Measurements from ENCODE around the gene TYROBP.

Gene TYROBP

DNA sequence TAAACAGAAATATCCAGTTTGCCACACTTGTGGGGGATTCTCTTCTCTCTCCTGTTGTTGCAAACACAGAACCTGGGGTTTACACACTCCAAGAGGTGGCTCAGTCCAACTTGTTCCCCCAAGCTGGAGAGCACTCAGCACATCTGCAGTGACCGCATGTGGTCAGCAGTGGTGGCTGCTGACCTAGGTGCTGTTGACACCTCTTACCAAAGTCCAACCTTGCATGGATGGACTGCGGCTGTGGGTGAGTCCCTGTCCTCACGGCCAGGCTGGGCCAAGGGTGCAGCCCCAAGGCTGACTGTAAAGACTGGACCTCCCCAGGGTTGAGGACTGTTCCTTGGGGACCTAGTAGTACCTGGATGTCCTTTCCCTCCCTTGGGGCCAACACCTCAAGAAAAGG, 34.1 kb upstream of the TYROBP start:
- Histone ChIP-seq H2BK12ac (ENCODE audit: low read length) (no peak overlapping the region), H4K8ac (ENCODE audit: low read depth, low read length) (no peak overlapping the region), H3K14ac (ENCODE audit: low read length) (no peak overlapping the region), H2AK5ac (ENCODE audit: low read depth, low read length) (no peak overlapping the region), H4K91ac (ENCODE audit: low read depth, low read length, poor library complexity) (peak overlapping the region; percentile 56), H2AFZ (ENCODE audit: low read length) (no peak overlapping the region), H2BK5ac (ENCODE audit: low read length) (no peak overlapping the region), H3K4ac (ENCODE audit: low read length) (no peak overlapping the region), H2BK15ac (ENCODE audit: low read length) (no peak overlapping the region), H3K18ac (ENCODE audit: low read length) (no peak overlapping the region), H3K27me3 (ENCODE audit: control insufficient read depth in 3 of 3, insufficient read depth in 3 of 3, low read depth in 1 of 3, low read length in 3 of 3) (no peaks in the 10 kb centered on the region), H3K36me3 (replicated peaks in 1 of 2; ENCODE audit: control insufficient read depth in 2 of 2, insufficient read depth in 2 of 2, low read length in 2 of 2) (peaks cover 16 to 52% of the 10 kb centered on the region in 2 donors), H3K4me2 (ENCODE audit: insufficient read depth, low read length, poor library complexity, severe bottlenecking) (no peak overlapping the region), H3K9ac (ENCODE audit: low read depth, low read length, poor library complexity) (no peak overlapping the region), H3K9me3 (replicated peaks in 1 of 2; ENCODE audit: control insufficient read depth in 2 of 2, insufficient read depth in 1 of 2, low read depth in 1 of 2, low read length in 2 of 2) (peaks cover 0 to 1% of the 10 kb centered on the region in 2 donors), H3K27ac (replicated peaks; ENCODE audit: low read length) (no peak overlapping the region), H3K4me1 (ENCODE audit: control insufficient read depth in 2 of 2, insufficient read depth in 1 of 2, low read depth in 1 of 2, low read length in 2 of 2) (peaks cover 2 to 9% of the 10 kb centered on the region in 2 donors), H3K4me3 (ENCODE audit: low read length in 2 of 2) (peak overlapping the region in 1 of 2 donors; percentile 40), H2BK120ac (ENCODE audit: low read depth, low read length) (no peak overlapping the region), H3K23ac (ENCODE audit: low read depth, low read length, poor library complexity) (peak overlapping the region; percentile 55), H3K79me1 (ENCODE audit: low read depth, low read length) (peaks cover 16% of the 10 kb centered on the region)
- DNase-seq (ENCODE audit: low spot score) = no peak
- WGBS, 2 donors (ENCODE audit: extremely low coverage in 2 of 2, insufficient read length in 2 of 2, insufficient replicate concordance in 1 of 2) = no CpG with 5 or more reads among the region's 3 CpGs

DNA sequence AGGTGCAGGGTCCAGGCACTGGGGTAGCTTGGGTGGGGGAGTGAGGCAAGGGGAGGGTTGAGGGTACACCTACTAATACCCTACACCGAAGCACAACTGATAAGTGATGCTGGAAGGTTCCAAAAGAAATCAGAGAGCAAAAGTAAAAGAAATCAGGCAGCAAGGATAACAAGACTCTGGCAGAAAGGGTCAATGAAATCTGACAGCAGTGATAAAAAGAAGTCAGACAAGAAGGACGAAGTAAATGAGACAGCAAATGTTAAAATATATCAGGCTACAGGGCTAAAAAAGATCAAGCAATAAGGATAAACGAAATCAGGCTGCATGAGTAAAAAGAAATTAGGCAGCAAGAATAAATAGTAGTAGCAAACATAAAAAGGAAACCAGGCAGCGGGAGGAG, 32.7 kb upstream of the TYROBP start:
- Histone ChIP-seq H3K23ac (ENCODE audit: low read depth, low read length, poor library complexity) (peak overlapping the region; percentile 85), H3K14ac (ENCODE audit: low read length) (no peak overlapping the region), H4K8ac (ENCODE audit: low read depth, low read length) (no peak overlapping the region), H3K4me1 (ENCODE audit: control insufficient read depth in 2 of 2, insufficient read depth in 1 of 2, low read depth in 1 of 2, low read length in 2 of 2) (peaks cover 9 to 12% of the 10 kb centered on the region in 2 donors), H3K79me1 (ENCODE audit: low read depth, low read length) (peaks cover 18% of the 10 kb centered on the region), H2AK5ac (ENCODE audit: low read depth, low read length) (no peak overlapping the region), H3K27ac (replicated peaks; ENCODE audit: low read length) (no peak overlapping the region), H3K9ac (ENCODE audit: low read depth, low read length, poor library complexity) (no peak overlapping the region), H3K9me3 (replicated peaks in 1 of 2; ENCODE audit: control insufficient read depth in 2 of 2, insufficient read depth in 1 of 2, low read depth in 1 of 2, low read length in 2 of 2) (peaks cover 0 to 1% of the 10 kb centered on the region in 2 donors), H3K4me2 (ENCODE audit: insufficient read depth, low read length, poor library complexity, severe bottlenecking) (no peak overlapping the region), H2AFZ (ENCODE audit: low read length) (no peak overlapping the region), H4K91ac (ENCODE audit: low read depth, low read length, poor library complexity) (no peak overlapping the region), H2BK5ac (ENCODE audit: low read length) (no peak overlapping the region), H2BK12ac (ENCODE audit: low read length) (no peak overlapping the region), H3K4me3 (ENCODE audit: low read length in 2 of 2) (no peak overlapping the region), H3K4ac (ENCODE audit: low read length) (no peak overlapping the region), H3K18ac (ENCODE audit: low read length) (no peak overlapping the region), H2BK120ac (ENCODE audit: low read depth, low read length) (no peak overlapping the region), H3K36me3 (replicated peaks in 1 of 2; ENCODE audit: control insufficient read depth in 2 of 2, insufficient read depth in 2 of 2, low read length in 2 of 2) (peaks cover 16 to 52% of the 10 kb centered on the region in 2 donors), H2BK15ac (ENCODE audit: low read length) (no peak overlapping the region), H3K27me3 (ENCODE audit: control insufficient read depth in 3 of 3, insufficient read depth in 3 of 3, low read depth in 1 of 3, low read length in 3 of 3) (no peaks in the 10 kb centered on the region)
- WGBS, 2 donors (ENCODE audit: extremely low coverage in 2 of 2, insufficient read length in 2 of 2, insufficient replicate concordance in 1 of 2) = no CpG with 5 or more reads among the region's 4 CpGs
- DNase-seq (ENCODE audit: low spot score) = no peak

DNA sequence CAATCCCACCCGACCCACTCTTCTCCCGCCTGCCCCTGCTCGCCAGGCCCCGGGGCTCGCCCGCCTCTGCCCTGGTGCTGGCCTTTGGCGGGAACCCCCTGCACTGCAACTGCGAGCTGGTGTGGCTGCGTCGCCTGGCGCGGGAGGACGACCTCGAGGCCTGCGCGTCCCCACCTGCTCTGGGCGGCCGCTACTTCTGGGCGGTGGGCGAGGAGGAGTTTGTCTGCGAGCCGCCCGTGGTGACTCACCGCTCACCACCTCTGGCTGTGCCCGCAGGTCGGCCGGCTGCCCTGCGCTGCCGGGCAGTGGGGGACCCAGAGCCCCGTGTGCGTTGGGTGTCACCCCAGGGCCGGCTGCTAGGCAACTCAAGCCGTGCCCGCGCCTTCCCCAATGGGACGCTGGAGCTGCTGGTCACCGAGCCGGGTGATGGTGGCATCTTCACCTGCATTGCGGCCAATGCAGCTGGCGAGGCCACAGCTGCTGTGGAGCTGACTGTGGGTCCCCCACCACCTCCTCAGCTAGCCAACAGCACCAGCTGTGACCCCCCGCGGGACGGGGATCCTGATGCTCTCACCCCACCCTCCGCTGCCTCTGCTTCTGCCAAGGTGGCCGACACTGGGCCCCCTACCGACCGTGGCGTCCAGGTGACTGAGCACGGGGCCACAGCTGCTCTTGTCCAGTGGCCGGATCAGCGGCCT, 32.1 kb upstream of the TYROBP start:
- H3K4me2 ChIP-seq (ENCODE audit: insufficient read depth, low read length, poor library complexity, severe bottlenecking) = no peak overlapping the region
- no peaks in the 10 kb centered on the region for H3K27me3 ChIP-seq (ENCODE audit: control insufficient read depth in 3 of 3, insufficient read depth in 3 of 3, low read depth in 1 of 3, low read length in 3 of 3)
- peaks cover 12 to 15% of the 10 kb centered on the region in 2 donors for H3K4me1 ChIP-seq (ENCODE audit: control insufficient read depth in 2 of 2, insufficient read depth in 1 of 2, low read depth in 1 of 2, low read length in 2 of 2)
- H3K79me1 ChIP-seq (ENCODE audit: low read depth, low read length) = peaks cover 20% of the 10 kb centered on the region
- DNase-seq (ENCODE audit: low spot score) = no peak
- no peak overlapping the region for H3K18ac ChIP-seq (ENCODE audit: low read length)
- peaks cover 0 to 1% of the 10 kb centered on the region in 2 donors for H3K9me3 ChIP-seq (replicated peaks in 1 of 2; ENCODE audit: control insufficient read depth in 2 of 2, insufficient read depth in 1 of 2, low read depth in 1 of 2, low read length in 2 of 2)
- H2BK5ac ChIP-seq (ENCODE audit: low read length) = no peak overlapping the region
- peak overlapping the region; percentile 85 for H3K23ac ChIP-seq (ENCODE audit: low read depth, low read length, poor library complexity)
- peak overlapping the region; percentile 72 for H2BK120ac ChIP-seq (ENCODE audit: low read depth, low read length)
- no peak overlapping the region for H3K4me3 ChIP-seq (ENCODE audit: low read length in 2 of 2)
- no peak overlapping the region for H3K9ac ChIP-seq (ENCODE audit: low read depth, low read length, poor library complexity)
- no peak overlapping the region for H2AFZ ChIP-seq (ENCODE audit: low read length)
- peaks cover 13 to 48% of the 10 kb centered on the region in 2 donors for H3K36me3 ChIP-seq (replicated peaks in 1 of 2; ENCODE audit: control insufficient read depth in 2 of 2, insufficient read depth in 2 of 2, low read length in 2 of 2)
- WGBS, 2 donors (ENCODE audit: extremely low coverage in 2 of 2, insufficient read length in 2 of 2, insufficient replicate concordance in 1 of 2) = no CpG with 5 or more reads among the region's 51 CpGs
- H2AK5ac ChIP-seq (ENCODE audit: low read depth, low read length) = no peak overlapping the region
- H4K8ac ChIP-seq (ENCODE audit: low read depth, low read length) = no peak overlapping the region
- no peak overlapping the region for H3K27ac ChIP-seq (replicated peaks; ENCODE audit: low read length)
- no peak overlapping the region for H3K14ac ChIP-seq (ENCODE audit: low read length)
- no peak overlapping the region for H2BK12ac ChIP-seq (ENCODE audit: low read length)
- H3K4ac ChIP-seq (ENCODE audit: low read length) = no peak overlapping the region
- no peak overlapping the region for H4K91ac ChIP-seq (ENCODE audit: low read depth, low read length, poor library complexity)
- no peak overlapping the region for H2BK15ac ChIP-seq (ENCODE audit: low read length)

DNA sequence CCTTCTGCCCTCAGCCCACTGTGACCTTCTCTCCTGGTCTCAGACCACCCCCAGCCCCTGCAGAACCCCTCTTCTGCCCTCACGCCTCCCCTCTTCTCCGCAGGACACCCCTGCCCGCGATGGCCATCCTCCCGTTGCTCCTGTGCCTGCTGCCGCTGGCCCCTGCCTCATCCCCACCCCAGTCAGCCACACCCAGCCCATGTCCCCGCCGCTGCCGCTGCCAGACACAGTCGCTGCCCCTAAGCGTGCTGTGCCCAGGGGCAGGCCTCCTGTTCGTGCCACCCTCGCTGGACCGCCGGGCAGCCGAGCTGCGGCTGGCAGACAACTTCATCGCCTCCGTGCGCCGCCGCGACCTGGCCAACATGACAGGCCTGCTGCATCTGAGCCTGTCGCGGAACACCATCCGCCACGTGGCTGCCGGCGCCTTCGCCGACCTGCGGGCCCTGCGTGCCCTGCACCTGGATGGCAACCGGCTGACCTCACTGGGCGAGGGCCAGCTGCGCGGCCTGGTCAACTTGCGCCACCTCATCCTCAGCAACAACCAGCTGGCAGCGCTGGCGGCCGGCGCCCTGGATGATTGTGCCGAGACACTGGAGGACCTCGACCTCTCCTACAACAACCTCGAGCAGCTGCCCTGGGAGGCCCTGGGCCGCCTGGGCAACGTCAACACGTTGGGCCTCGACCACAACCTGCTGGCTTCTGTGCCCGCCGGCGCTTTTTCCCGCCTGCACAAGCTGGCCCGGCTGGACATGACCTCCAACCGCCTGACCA, 31.4 kb upstream of the TYROBP start:
- DNase-seq (ENCODE audit: low spot score) = no peak
- no peak overlapping the region for H3K9ac ChIP-seq (ENCODE audit: low read depth, low read length, poor library complexity)

More for the DNA sequence above, 31.4 kb upstream of the TYROBP start:
- Histone ChIP-seq H2AFZ (ENCODE audit: low read length) (no peak overlapping the region), H3K18ac (ENCODE audit: low read length) (no peak overlapping the region), H3K4me3 (ENCODE audit: low read length in 2 of 2) (no peak overlapping the region), H3K23ac (ENCODE audit: low read depth, low read length, poor library complexity) (peak overlapping the region; percentile 73), H3K4me1 (ENCODE audit: control insufficient read depth in 2 of 2, insufficient read depth in 1 of 2, low read depth in 1 of 2, low read length in 2 of 2) (peaks cover 12 to 15% of the 10 kb centered on the region in 2 donors), H2BK15ac (ENCODE audit: low read length) (no peak overlapping the region), H3K36me3 (replicated peaks in 1 of 2; ENCODE audit: control insufficient read depth in 2 of 2, insufficient read depth in 2 of 2, low read length in 2 of 2) (peaks cover 11 to 44% of the 10 kb centered on the region in 2 donors), H2BK120ac (ENCODE audit: low read depth, low read length) (no peak overlapping the region), H4K91ac (ENCODE audit: low read depth, low read length, poor library complexity) (no peak overlapping the region), H4K8ac (ENCODE audit: low read depth, low read length) (peak overlapping the region; percentile 43), H3K14ac (ENCODE audit: low read length) (no peak overlapping the region), H3K79me1 (ENCODE audit: low read depth, low read length) (peaks cover 20% of the 10 kb centered on the region), H3K4me2 (ENCODE audit: insufficient read depth, low read length, poor library complexity, severe bottlenecking) (no peak overlapping the region), H2BK12ac (ENCODE audit: low read length) (no peak overlapping the region), H3K9me3 (replicated peaks in 1 of 2; ENCODE audit: control insufficient read depth in 2 of 2, insufficient read depth in 1 of 2, low read depth in 1 of 2, low read length in 2 of 2) (peaks cover 0 to 1% of the 10 kb centered on the region in 2 donors), H2AK5ac (ENCODE audit: low read depth, low read length) (no peak overlapping the region), H2BK5ac (ENCODE audit: low read length) (no peak overlapping the region), H3K27me3 (ENCODE audit: control insufficient read depth in 3 of 3, insufficient read depth in 3 of 3, low read depth in 1 of 3, low read length in 3 of 3) (no peaks in the 10 kb centered on the region), H3K4ac (ENCODE audit: low read length) (no peak overlapping the region), H3K27ac (replicated peaks; ENCODE audit: low read length) (no peak overlapping the region)
- no CpG with 5 or more reads among the region's 55 CpGs for WGBS, 2 donors (ENCODE audit: extremely low coverage in 2 of 2, insufficient read length in 2 of 2, insufficient replicate concordance in 1 of 2)
